DMS153 treated with DMSO at 0.1 percent for 48 hours (cell line): ENCODE data around the gene FNDC3A.
"Not testable (repeated sequence)": the region's sequence is repeated elsewhere in the genome, so short reads cannot be mapped to it uniquely, and the experiment has no call there.

Source experiments
- DNase-seq: peaks from one replicate; lab custom pipeline; 2025; ENCODE audit not compliant: unreplicated experiment; lab: John Stamatoyannopoulos, UW

Gene FNDC3A

DNA sequence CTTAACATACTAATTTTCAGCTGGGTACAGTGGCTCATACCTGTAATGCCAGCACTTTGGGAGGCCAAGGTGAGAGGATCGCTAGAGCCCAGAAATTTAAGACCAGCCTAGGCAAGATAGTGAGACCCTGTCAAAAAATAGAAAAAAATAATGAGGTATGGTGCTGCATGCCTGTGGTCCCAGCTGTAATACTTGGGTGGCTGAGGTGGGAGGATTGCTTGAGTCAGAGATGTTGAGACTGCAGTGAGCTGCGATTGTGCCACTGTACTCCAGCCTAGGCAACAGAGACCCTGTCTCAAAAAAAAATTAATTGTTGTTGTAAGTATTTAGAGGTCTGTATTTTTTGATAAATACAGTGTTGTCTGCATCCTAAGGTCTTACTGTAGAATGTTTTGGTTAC, 66.8 kb downstream of the FNDC3A start:
- no peak for DNase-seq

DNA sequence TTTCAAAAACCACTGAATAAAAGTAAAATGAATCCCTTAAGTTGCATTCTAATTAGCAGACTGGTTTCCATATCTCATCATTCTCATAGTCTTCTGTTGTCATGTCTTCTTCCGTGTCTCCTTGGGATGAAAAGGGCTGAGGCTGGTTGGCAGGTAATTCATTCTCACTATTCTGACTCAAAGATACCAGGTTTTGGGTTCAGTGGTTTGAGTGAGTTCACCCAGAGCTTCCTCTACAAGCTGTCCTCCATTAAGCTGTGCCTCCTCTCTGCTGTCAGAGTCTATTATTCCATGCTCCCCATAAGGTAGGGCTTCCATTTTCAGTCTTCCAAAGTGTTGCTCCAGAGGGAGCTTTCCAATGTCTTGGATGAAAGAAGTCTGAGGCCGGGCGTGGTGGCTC, 68.3 kb downstream of the FNDC3A start:
- no peak for DNase-seq

- no peak for DNase-seq
Measured at GRCh38 chr13:49044836-49045235, 69.1 kb downstream of the FNDC3A start.

DNA sequence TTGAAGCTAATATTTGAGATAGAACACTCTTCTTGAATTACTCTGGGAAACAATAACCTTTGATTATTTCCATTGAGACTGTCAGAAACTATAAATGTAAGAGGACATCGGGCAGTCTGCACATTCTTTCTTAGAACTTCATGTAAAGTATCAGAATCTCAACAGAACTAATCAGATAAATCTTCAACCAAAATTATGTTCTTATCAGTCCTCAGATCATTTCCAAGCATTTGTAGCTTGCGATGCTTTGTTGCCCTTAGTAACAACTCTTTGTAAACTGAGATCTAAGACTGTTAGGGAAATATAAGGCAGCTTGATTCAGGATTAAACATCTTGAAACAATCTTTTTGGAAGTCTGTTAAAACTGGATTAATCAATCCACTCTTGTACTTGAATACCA, 70.3 kb downstream of the FNDC3A start:
- DNase-seq = no peak

DNA sequence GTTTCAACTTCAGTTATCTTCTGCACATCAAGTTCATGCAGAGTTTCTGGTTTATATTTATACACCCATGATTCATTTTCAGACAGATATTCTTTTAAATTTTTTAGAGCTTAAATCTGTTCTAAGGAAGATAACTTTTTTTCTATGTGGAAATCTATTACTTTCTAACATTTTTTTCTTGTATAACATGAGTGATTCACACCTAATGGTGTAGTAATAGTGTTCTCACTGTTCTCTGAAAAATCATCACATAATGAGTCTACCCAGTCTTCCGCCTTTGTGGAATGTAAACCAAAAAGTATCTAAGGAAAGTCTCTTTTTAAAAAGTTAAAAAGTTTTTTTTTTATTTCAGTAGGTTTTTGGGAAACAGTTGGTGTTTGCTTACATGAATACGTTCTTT, 70.8 kb downstream of the FNDC3A start:
- no peak for DNase-seq

DNA sequence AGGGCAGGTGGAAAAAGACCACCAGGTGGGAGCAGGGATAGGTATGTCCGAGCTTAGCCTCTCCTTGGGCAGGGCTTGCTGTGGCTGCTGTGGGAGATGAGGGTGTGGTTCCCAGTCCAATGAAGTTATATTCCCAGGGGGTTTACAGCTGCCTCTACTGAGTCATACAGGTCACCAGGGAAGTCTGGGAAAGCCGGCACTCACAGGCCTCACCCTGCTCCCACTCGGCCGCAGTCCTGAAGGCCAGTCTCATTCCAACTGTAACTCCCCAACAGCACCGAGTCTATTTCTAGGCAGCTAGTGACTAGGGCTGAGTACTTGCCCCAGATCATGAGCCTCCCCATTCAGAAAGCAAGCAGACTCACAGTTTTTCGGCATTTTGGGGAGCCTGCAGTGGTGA, 77.1 kb downstream of the FNDC3A start:
- DNase-seq = no peak

- DNase-seq = no peak
Measured at GRCh38 chr13:49053215-49053614, 77.5 kb downstream of the FNDC3A start.

DNA sequence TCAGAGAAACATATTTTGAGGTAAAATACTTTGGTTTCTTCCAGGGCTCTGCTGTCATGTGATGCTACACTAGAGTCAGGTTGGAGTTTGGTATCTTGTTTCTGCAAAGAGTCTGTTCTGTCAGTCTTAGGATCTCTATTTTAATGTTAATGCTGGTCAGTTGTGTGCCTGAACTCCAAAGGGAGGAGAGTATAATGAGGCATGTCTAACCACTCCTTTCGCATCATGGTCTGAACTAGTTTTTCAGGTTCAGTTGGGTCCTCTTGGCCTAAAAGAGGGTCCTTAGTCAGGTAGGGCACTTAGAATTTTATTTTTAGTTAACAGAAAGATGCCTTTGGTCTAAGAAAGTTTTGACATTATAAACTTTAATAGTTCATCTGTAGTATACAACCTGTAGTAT, 78.2 kb downstream of the FNDC3A start:
- DNase-seq = no peak

DNA sequence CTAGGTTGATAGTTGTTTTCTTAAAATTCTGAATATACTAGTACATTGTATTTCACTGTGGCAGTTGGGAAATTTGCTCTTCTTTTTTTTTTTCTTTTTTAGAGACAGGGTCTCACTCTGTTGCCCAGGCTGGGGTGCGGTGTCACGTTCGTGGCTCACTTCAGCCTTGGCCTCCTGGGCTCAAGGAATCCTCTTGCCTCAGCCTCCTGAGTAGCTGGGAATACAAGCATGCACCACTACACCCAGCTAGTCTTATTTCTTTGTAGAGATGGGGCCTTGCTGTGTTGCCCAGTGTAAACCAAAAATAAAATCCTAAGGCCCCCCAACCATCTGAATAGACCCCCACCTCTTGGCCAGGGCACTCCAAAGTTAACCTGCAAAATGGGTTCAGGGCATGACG, 79.3 kb downstream of the FNDC3A start:
- no peak for DNase-seq

DNA sequence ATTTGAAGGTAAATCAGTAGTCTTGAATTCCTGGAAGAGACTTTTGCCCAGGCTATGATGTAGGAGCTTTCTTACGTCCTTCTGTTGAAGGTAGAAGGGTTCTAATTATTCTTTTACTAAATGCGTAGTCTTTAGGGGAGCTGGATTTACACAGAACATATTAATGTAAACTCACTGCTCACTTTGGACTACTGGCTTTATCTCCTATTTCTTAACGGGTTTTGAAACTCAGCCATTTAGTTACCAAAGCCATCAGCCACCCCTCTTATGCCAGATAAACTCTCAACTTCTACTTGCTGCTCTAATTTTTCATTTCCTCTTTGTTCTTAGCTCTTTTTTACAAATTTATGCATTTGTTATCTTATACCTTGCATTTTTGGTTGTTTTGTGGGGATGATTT, 81.5 kb downstream of the FNDC3A start:
- no peak for DNase-seq

- no peak for DNase-seq
Measured at GRCh38 chr13:49058761-49059160, 83.0 kb downstream of the FNDC3A start.

DNA sequence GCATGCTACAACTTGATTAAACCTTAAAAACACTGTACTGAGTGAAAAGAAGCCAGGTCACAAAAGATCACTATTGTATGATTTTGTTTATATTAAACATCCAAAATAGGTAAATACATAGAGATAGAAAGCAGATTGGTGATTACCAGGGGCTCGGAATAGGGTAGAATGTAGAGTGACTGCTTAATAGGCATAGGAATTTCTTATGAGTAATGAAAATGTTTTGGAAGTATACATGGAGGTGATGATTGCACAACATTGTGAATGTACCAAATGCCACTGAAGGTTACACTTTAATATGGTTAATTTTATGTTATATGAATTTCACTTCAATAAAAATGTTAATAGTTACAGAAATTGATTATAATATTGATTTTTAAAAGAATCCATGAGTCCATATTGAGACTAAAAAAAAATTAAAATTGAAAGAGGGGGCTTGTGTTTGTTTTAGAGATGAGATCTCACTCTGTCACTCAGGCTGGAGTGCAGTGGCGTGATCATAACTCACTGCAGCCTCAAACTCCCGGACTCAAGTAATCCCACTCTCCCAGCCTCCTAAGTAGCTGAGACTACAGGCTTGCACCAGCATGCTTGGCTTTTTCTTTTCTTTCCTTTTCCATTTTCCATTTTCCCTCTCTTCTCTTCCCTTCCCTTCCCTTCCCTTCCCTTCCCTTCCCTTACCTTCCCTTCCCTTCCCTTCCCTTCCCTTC, 85.1 kb downstream of the FNDC3A start:
- no peak for DNase-seq

- DNase-seq = not testable (repeated sequence)
Measured at GRCh38 chr13:49061388-49061752, 85.7 kb downstream of the FNDC3A start.

DNA sequence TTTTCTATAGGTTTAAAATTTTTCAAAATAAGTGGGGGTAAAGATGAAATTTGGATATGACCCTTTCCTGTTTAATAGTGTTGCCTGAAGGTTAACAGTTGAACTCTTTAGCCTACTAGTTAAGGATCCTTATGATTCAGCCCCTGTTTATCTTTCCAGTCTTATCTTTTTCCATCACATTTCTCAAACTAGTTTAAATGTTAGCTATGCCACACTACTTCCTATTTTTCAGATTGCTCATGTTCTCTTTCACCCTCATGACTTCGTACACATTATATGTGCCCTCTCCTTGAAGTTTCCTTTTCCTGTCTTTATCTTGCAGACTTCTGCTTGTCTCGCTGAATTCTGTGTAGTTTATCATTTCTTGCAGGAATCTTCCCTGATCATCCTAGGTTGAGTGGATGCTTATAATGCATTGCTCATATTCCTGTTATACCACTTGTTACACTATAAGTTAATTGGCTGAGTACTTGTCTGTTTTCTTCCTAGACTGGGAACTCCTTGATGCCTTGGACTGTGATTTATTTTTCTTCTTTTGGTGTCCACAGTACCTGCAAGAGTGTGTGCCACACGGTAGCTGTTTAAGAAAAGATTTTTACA, 86.7 kb downstream of the FNDC3A start:
- DNase-seq = no peak

- no peak for DNase-seq
Measured at GRCh38 chr13:49063011-49063410, 87.3 kb downstream of the FNDC3A start.

GRCh38 chr13:49063497-49063896, 87.8 kb downstream of the FNDC3A start:
- DNase-seq = no peak

DNA sequence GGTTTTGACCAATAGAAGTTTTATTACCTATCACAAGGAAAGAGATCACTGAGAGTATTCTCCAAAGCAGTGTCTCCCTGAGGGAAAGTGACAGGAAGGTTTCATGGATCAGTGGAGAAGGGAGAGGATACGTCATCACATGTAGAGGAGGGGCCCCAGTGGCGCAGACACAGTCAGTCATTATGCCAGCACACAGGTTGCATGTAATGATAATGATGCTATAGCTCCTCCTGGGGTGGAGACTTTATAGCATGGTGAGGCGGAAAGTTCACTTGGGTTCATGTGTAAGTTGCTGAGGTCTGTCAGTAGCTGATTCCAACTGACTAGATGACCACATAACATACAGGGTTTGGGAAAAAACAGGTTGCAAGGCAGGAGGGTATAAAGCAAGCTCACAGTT, 88.8 kb downstream of the FNDC3A start:
- no peak for DNase-seq

DNA sequence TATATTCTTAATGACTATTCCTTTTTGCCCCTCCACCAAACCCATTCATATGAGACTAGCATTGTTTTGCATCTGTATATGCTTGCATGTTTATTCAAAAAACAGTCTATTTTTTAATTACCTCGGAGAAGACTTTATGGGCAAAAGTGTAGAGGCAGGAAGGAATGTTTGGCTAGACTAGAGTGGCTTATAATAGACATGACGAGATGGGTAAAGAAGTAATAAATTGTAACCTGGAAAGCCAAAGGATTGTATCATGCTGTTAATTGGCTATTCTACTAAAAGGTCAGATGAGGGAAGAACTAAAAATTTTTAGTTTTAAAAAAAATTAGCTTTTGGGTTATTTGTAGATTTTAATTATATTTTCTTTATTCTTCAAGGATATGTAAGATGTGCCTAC, 91.1 kb downstream of the FNDC3A start:
- DNase-seq = no peak

DNA sequence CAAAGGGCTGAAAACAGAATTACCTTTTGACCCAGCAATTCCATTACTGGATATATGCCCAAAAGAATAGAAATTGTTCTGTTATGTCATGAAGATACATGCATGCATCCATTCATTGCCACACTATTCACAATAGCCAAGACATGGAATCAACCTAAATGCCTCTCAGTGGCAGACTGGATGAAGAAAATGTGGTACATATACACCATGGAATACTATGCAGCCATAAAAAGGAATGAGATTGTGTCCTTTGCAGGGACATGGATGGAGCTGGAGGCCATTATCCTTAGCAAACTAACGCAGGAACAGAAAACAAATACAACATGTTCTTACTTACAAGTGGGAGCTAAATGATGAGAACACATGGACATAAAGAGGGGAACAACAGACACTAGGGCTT, 92.8 kb downstream of the FNDC3A start:
- DNase-seq = not testable (repeated sequence)

DNA sequence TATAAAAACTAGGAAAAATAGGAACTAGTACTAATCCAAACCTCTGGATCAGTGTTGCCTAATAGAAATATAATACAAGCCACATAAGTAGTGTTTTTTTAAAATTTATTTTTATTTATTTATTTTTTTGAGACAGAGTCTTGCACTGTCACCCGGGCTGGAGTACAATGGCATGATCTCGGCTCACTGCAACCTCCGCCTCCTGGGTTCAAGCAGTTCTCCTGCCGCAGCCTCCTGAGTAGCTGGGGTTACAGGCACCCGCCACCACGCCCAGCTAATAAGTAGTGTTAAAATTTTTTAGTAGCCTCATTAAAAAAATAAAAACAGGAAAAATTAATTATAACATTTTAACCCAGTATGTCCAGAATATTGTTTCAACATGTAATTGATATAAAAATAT, 94.3 kb downstream of the FNDC3A start:
- DNase-seq = not testable (repeated sequence)

- no peak for DNase-seq
Measured at GRCh38 chr13:49071341-49071937, 95.7 kb downstream of the FNDC3A start.

DNA sequence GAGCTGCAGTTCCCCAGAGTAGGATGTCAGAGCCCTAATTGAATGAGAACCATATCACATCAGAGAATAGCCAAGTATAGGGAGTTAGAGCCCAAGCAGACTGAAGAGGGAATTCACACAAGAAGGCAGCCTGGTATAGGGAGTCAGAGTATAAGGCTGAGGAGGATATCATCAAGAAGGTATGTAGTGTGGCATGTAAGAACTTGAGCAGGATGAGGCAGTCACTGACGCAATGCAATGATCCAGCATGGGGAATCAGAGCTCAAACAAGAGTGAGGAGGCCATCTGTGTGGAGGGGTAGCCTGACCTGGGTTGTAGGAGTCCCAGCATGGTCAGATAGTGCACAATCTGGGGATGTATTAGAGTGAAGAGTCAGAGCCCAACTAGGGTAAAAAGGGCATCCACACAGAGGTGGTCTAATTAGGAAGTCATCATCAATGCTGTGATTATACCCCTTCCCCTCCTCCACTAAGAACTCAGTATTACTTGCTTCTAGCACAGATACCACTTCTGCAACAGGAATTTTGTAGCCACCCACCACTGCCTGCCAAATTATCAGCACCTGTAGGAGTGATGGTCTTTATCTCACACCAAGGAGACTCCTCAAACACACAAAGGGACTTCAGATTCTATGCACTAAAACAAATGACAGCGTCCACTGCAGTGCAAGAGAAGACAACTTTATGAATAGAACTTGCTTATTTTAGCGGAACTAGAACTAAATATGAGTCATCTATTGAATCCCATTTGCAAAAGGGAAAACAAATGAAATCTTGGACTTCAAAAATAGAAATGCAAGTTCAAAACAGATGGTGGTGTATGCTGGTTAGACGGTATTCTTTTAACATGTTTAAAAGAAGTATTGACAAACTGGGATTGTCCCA, 107.2 kb downstream of the FNDC3A start:
- no peak for DNase-seq
